H4 (cell line): Measurements from ENCODE around the gene ANKS1B. TPM values are rescaled to one million over a fixed set of nuclear protein-coding genes. Genes with fewer than 3 reads are reported as not detected.

Experiments
- DNase-seq: peaks from one replicate; pipeline ENCODE4 v3.0.0-alpha.2; 2015; ENCODE audit warnings: low spot score
- total RNA-seq: library from RNA; depleted of rRNA; stranded (reverse); fragments of >200 nt; shearing (Covaris generic); gene quantifications from 2 replicates; pipeline ENCODE4 v1.2.3, GENCODE V29; 2014

ANKS1B gene
- total RNA-seq, 1 experiment from 2014 or later, result 1.8 TPM

DNA sequence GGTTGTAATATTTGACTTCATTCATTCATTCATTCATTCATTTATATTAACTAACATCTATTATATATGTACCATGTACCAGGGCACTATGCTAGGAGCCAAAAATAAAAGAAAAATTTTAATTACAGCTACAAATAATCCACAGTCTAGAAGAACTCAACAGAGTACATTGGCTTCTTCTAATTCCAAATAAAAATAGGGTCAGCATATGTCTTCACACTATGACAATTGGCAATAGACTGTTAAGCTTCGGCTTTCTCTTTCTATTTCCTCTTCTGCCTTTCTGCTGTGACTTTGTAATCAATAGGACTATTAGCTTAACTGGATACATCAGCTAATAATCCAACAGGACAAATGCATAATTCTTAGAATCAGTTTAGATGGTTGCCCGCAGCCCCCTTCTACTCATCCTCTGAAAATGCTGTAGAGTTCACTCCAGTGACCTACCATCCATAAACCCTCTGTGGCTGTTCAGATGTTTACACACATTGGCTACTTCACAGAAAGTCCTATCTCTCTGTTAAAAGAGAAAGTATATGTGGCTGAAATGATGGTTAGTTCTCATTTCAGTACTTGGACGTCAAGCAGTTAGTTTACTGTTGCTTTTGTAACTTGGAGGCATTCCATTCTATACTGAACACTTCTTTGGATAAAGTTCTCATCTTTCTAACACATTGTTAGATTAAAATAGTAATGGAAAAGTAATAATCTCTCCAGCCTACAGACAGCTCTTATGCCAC is 782.7 kb downstream of the ANKS1B start:
- no peak for DNase-seq

DNA sequence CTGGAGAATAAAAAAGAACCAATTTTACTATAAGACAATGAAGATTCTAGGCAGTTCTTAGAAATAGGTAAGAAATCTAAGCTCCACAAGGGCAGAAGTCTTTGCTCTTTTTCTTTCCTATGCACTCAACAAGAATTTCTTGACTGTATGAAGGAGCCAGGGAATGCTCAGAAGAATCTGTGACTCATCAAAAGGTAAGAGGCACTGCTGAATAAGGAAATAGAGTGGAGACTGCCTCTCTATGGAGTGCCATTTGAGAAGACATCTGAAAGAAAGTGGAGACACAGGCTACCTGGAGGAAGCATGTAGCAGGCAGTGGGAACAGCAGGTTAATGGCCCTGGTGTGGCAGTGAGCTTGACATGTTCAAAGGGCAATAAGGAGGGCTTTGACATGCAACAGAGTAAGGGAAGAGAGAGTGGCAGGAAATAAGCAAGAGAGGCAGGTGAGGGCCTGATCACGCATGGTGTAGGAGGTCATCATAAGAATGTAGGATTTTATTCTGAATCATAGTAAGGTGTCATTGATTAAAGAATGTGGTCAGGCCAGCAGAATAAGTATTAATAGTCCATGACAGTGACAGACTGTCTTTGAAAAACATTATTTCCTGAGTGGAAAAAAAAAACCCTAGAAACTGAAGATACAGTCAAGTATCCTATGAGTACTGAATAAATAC is 783.9 kb downstream of the ANKS1B start:
- DNase-seq, result no peak

DNA sequence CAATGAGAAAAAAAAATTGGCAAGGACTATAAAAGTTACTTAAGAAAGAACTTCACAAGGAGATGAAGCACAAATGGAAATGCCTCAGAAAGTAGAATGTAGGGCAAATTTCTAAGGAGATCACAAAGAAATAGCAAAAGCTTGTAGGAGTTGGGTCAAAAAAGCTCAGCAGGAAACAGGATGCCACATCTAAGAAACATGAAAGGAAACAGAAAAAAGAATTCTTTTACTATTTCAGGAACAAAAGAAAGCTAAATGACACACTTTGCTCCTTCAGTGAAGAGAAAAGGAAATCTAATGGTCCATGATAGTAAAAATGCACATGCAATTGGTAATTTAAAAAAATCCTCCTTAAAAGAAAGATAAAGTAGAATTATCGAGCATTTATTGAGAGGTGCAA is 789.3 kb downstream of the ANKS1B start:
- DNase-seq, result no peak

DNA sequence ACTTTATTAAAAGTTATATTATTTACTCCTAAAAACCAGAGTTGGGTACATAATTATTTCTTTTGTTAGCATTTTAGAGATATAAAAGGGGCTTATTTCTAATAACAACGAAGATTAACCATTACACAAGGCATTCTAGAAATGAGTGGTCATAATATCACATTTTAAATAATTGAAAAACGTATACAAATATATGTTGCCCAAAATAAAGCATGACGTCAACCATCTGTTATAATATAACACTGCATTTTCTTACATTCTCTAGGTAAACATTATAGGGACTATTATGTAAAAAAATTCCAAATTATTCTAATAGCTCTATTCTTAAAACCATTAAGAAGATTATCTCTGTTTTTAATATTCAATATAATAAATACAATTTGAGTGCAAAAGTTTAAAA is 792.2 kb downstream of the ANKS1B start:
- DNase-seq, result no peak

DNA sequence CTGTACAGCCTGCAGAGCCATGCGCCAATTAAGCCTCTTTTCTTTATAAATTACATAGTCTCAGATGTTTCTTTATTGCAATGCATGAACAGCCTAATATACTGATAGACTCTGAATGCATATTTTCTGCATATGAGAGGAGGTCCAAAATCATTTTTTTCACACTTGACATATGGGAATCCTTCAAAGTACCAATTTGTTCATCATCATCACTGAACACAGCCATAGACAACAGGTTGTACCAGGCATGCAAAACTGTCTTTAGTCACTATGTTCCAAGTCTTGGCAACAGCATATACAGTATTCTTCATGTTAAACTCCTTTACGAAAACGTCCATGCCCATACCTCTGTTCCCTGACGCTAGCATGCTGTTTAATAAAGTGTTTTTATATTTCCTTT is 807.9 kb downstream of the ANKS1B start:
- DNase-seq, result no peak

DNA sequence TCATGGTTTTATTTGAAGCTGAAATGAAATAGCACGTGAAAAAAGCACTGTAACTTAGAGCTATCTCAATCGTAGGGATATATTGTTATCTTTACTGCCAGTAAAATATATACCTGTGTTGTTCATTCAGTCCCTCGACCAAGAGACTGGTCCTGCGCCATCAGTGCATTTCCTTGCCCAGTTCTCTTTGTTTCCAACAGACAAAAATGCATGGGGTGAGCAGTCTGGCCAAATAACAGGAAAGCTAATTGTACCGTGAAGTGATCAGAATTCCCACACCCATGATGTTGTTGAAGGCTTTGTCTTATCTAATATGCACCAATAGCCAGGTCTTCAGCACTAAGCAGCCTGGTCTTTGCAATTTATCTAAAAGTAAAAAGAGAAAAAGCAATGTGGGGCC is 814.3 kb downstream of the ANKS1B start:
- no peak for DNase-seq

DNA sequence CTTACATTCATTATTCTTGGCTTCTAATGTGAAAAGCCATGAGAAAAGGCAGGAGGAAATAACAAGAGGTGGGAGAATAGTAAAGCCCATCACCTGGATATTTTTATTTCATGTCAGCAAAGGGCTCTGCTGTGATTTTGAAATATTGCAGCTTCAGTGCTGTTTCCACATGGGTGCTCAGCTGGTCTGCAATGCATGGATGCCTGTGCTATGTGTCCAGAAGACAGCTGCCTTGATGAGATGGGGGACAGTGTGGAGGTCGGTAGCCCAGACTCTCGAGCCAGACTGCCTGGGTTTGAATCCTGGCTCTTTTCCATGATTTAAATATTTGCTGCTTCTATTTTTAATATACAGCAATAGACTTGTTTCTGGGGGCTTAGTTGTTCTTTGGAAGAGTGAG is 814.7 kb downstream of the ANKS1B start:
- DNase-seq, result no peak

DNA sequence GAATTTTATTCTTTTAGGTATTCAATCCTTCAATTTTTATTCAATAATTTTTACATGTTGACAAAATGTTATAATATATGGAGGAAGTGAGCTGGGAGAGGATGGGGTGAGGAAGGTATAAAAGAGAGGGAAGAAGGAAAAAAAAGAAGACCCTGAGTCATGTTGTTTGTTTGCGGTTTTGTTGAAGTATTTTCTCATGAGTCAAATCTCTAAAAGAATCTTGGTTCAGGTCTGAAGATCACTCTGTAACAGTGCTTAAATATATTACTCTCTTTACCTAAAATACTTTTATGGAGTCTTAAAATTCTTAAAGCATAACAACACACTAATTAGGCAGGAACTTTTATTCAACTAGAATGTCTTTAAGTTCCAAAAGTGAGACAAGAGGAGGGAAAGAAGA is 826.8 kb downstream of the ANKS1B start:
- DNase-seq, result peak; percentile 69

DNA sequence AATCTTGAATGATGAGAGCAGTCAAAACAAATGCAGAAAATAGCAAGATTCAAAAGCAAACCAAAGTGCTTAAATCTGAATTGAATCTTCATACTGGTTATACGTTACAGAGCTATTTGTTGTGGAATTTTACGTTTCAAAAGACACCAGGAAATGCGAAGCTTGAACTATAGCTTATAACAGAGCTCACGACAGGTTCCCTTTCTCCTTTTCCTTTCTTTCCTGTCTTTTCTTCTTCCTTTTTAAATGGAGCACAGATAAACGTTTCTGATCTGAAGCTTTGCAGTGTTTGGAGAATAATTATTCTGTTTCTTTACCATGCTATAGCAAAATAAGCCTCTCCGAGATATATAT is 829.8 kb downstream of the ANKS1B start:
- no peak for DNase-seq

DNA sequence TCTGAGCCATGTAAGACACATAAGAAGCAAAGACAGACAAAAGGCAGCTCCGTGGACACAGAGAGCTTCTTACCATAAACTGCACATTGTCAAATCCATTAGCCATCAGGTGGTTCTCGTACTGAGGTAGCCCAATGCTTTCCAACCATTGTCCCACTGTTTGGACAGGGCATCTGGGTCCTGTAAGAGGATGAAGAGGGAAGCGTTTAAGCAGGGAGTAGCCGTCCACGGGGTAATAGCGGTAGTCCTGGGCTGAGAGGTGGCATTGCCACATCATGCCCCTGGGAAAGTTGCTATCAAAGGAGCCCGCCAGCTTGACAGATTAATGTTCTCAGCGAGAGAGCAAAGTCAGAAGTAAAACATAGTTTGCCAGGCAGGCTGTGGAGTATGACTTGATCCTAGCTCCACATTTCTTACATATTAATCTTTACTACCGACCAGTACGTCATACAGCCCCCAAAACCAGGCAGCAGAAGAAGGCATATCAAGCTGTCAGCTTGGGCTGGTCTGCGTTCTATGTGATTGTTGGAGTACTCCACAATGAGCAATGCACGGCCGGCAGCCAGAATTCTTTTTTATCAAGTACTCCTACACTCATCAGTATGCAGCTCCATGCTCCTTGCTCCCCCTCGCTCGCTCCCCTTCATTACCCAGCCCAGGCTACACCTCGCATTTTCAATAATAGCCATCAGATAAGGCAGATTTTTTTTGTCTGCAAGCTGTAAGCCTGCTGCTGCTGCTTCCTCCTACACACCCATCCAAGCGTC is 830.3 kb downstream of the ANKS1B start:
- DNase-seq, result no peak

DNA sequence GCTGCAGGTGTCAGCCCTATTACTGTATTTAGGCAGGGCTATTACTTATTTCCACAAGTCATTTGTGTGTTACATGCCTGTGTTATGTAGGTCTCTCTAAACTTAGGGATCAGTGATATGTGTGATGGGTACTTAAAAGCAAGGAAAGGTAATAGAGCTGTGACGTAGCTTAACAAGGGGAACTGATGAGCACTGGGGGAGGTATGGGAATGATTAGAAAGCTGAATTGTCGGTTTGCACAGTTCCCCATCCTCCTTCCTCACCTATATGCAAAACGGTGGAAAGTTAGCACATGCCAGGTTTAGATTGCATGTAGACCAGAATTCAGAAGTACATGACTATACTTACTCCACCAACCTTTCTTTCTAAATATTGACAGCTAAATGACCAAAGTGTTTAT is 831.4 kb downstream of the ANKS1B start:
- DNase-seq, result no peak

DNA sequence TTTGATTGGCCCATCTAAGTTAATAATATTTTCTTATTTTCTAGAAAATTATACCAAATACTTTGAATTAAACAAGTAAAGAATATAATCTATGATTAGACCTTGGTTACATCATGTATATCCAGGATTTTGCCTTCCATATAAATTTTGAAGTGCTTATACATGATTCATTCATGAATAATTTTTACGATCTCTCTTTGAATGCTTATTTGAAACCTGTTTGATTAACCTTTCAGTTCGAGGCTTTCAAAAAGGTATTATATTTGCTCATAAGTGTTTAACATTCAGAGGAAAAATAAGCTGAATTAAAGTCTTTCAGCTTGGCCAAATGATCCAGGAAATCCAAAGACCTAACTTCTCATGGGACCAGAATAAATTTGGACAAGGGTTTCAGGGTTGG is 832.4 kb downstream of the ANKS1B start:
- no peak for DNase-seq

DNA sequence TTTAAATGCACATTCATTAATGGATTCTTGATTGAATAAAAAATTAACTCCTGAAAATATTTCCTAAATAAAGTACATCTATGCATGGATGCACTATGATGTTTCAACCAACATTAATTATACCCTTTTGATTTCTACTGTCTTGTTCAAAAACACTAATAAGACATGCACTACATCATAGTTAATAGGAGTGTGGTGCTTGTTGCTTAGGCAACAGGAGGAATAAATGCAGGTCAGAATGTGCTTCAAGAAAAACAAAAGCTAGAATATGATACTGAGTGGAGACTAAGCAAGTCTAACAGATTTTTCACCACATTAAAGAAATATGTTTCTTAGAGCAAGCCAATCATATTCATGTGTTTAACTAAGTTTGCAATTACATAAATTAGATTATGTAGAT is 833.0 kb downstream of the ANKS1B start:
- DNase-seq, result no peak

DNA sequence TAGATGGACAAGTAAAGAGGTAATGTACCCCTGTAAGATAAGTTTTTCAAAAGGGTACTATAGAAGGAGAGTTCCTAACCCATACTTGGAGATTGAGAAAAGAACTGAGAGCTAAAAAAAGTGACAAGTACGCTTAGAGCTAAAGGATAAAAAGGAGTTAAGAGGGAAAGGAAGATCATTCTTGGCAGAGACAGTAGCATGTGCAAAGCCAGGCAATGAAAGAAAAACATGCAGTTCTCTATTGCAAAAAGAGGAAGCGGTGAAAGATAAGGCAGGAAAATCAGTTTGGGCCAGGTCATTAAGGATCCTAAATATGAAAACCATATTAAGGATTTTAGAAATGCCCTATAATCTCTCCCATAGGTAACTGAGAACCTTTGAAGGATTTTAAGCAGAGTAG is 837.6 kb downstream of the ANKS1B start:
- DNase-seq, result no peak

DNA sequence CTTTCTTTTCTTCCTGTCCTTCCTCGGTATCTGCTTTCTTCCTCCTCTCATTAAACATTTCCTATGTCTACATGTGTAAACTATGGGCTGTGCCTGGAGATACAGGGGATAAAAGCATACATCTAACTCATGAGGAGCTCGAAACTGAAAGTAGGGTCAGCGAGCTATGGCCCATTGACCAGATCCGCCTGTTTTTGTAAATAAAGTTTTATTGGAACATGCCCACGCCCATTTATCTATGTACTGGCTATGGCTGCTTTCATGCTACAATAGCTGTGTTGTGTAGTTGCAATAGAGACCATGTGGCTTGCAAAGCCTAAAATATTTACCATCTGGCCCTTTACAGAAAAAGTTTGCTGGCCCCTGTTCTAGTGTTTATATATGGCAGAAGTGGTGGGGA is 838.0 kb downstream of the ANKS1B start:
- no peak for DNase-seq

DNA sequence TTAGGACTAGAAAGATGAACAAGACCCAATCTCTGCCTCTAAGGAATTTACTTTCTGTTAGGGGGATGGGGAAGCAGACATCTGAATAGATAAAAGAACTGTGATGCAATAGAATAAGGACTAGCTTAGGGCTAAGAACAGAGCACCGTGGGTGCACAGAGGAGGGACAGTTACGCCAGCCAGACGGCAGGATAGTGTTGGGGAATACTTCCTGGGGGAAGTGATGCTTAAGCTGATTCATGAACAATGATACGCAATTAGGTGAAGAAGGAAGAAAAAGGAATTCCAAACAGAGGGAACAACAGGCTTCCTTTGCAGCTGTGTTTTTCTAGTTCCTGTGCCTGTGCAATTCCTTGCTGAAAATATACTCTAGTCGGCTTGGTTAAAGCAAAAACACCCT is 838.6 kb downstream of the ANKS1B start:
- no peak for DNase-seq

DNA sequence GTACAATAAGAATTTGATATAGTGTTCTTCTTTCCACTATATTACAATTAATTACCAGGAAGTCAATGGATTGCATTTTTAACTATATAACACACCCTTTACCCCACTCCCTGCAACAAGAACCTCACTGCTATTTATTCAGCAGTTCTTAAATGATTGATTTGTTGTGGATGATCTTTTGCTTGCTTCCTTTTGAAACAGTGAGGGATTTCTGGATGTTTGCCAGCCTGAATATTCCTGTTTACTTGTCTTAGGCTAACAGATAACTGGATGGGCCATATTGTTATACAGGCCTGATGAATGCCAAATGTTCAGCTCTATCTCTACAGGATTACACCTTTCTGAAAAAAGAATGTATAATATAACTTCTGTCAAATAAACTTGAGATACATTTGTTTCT is 842.1 kb downstream of the ANKS1B start:
- DNase-seq, result no peak

DNA sequence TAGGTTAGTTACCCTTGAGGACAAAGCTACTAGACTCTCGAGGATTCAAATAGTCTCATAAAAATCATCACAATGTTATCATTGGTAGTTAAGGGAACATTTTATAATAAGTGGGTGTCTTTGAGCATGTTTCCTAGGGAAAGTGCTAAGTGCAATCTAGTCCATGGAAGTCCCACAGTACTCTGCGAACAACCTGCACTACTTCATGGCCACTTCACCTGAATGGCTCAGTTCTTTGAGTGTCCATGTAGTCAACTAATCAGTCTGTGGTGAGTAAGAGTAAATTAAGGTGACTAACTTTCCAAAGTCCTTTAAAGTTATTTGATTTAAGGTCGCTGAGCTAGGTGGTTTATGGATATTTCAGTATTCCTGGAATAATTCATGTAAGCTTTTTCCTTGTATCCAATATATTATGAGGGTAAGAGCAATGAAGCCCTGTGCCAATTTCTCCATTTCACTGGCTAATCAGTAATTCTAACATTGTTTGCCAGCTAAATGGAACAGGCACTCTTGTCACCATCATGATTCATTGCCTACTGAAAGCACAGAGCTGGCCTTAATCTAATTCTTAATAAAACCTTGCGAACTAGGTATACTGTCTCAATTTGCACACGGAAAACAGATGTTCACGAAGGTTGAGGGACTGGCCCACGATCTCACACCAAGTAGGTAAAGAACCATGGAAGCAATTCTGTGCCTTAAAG is 844.6 kb downstream of the ANKS1B start:
- DNase-seq, result no peak

DNA sequence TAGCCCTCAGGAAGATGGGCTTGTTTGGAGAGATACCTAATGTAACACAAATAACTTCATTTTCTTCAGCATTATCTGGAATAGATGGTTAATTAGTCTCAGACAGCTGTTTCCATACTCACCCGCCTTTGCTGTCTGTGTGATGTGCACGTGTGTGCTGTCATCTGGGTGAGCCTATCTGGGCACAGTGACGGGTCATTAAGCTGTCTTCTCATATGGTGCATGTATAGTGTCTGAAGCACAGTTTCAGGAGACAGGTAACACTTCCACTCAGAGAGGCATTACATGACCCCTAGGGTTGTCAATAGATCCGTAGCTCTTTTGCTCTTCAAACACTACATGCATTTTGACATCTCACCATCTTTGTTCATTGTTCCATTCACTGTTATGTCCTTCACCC is 846.3 kb downstream of the ANKS1B start:
- no peak for DNase-seq

DNA sequence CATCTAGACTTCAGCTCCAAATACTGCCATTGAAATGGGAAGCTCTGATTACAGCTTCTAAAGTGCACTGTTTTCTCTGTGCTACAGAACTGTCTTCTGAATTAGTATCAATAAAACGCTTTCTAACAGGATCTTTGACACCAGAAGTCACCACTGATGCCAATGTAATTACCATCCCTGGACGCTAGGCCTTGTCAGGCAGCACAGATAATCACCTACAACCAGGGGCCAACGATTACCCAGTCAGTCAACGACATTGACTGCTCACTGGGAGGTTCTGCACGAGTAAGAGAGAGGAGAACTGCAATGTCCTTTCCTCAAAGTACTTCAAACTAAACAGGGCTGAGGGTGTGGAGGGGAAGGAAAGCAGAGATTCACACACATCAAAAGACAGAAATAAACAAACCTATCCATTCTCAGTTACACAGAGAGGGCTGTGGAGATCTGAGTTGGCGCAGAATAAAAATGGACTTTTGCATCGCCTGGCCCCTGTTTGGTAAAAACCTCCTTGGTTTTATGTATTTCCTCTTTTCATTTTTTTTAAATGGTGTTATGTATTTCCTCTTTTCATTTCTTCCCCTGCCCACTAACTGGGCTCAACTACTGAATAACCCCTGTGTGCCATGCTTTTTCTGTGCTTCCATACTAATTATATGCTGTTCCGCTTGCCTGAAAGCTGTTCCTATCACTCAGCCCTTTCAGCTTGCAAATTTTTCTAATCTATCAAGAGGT is 847.4 kb downstream of the ANKS1B start:
- DNase-seq, result no peak

DNA sequence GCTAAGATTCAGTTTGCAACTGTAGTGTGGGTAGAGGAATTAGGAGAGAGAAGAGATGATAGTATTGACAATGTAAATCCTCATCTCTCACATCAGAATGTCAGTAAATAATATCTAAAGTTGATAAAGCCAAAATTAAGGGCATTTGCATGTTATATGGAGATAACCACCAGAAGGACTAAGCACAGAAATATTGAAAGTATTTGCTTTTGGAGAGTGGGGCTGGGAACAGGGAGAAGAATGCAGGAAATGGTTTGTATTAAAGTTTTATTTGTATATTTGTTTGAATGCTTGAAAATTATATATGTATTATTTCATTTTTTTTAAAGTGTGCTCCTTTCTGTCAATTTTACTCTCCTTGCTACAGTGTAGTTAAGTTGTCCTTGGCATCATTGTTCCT is 848.2 kb downstream of the ANKS1B start:
- no peak for DNase-seq

DNA sequence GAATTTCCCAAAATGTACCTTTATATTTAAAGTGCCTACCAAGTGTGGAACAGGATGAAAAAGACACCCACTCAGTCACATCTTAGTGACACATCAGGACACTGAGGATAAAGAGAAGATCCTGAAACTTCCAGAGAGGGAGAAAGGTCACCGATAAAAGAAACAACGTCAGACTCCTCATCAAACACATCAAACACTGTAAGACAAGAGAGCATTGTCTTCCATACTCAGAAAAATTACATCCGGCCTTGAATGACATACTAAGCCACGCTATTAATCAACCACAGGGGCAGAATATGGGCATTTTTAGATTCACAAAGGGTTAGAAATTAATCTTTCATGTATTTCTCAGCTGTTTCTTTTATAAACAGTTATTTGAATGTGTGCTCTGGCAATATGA is 849.4 kb downstream of the ANKS1B start:
- DNase-seq, result no peak
